ENCODE results near the gene NDUFA8. TPM values are rescaled to one million over a fixed set of nuclear protein-coding genes. Genes with fewer than 3 reads are reported as not detected.

Gene NDUFA8
- total RNA-seq, 3 donors from 2014 or later = 66.9 to 85.0 (median 69.1) TPM

DNA sequence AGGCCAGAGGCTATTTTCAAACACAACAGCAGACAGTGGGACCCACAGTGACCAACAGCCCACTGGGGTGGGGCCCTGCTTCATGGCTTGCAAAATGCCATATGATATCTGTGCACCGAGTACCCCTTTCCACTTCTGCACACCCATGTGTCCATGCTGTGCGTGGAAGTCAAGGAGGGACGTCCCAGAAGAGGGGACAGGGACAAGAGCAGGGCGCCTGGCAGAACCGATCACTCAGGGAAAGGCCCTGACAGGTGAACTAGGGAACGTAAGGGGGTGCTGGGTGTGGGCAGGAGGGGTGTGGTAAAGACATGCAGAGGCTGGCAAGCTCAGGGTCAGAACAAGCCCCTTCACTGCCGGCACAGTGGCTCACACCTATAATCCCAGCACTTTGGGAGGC lies 58.8 kb downstream of the NDUFA8 start:
- Histone ChIP-seq H3K9me3 (peaks cover 4% of the 10 kb centered on the region), H3K36me3 (ENCODE audit: low read depth) (no peaks in the 10 kb centered on the region), H3K4me1 (ENCODE audit: low read depth) (peaks cover 4% of the 10 kb centered on the region), H3K4me3 (no peak overlapping the region)
- intact Hi-C loops (cut with DNase I, micrococcal nuclease) = loop anchor here in 1 of 2 donors (2.0 kb wide), 1 partner anchor 22 kb away; no protein-coding TSS in a partner anchor
- TF ChIP-seq, protein P1, sequence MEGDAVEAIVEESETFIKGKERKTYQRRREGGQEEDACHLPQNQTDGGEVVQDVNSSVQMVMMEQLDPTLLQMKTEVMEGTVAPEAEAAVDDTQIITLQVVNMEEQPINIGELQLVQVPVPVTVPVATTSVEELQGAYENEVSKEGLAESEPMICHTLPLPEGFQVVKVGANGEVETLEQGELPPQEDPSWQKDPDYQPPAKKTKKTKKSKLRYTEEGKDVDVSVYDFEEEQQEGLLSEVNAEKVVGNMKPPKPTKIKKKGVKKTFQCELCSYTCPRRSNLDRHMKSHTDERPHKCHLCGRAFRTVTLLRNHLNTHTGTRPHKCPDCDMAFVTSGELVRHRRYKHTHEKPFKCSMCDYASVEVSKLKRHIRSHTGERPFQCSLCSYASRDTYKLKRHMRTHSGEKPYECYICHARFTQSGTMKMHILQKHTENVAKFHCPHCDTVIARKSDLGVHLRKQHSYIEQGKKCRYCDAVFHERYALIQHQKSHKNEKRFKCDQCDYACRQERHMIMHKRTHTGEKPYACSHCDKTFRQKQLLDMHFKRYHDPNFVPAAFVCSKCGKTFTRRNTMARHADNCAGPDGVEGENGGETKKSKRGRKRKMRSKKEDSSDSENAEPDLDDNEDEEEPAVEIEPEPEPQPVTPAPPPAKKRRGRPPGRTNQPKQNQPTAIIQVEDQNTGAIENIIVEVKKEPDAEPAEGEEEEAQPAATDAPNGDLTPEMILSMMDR (IDR thresholded peaks at IDR 0.05) = no peak
- no peak for DNase-seq
- no peak for ATAC-seq

DNA sequence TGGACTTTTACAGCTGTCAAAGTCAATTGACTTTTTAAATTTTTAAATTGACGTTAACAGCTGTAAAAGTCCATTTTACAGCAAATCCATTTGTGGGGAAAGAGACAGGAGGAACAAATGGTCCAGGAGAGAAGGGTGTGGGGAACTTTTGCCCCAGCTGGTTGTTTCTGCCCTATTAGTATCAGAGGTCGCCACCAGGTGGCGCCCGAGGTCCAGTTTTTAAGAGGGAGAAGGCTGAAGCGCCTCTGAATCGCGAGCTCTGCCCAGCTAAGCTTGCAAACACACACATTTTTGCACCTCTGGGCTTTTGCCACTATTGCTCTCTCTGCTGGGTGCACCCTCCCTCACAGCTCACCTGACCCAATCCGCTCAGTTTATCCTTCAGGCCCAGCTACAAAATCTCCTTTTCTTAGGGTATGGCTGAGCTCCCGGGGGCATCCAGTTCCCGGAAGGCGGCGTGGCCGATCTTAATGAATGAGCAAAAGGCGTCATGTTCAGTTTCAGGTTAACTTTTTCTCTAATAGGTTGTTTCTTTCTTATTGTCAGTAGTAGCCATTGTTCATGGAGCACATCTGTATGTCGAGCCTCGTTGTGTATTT lies 60.2 kb downstream of the NDUFA8 start:
- Histone ChIP-seq H3K4me3 (no peak overlapping the region), H3K36me3 (ENCODE audit: low read depth) (no peaks in the 10 kb centered on the region), H3K4me1 (ENCODE audit: low read depth) (peaks cover 4% of the 10 kb centered on the region), H3K9me3 (peaks cover 4% of the 10 kb centered on the region)
- intact Hi-C loops (cut with DNase I, micrococcal nuclease) = loop anchor here in 1 of 2 donors (10.0 kb wide), 1 partner anchor 255 kb away; no protein-coding TSS in a partner anchor
- TF ChIP-seq, protein P1 (IDR thresholded peaks at IDR 0.05) = peak; percentile 75
- DNase-seq (peak; percentile 82 to 96 (median 88)), ATAC-seq (peak; percentile 94)

DNA sequence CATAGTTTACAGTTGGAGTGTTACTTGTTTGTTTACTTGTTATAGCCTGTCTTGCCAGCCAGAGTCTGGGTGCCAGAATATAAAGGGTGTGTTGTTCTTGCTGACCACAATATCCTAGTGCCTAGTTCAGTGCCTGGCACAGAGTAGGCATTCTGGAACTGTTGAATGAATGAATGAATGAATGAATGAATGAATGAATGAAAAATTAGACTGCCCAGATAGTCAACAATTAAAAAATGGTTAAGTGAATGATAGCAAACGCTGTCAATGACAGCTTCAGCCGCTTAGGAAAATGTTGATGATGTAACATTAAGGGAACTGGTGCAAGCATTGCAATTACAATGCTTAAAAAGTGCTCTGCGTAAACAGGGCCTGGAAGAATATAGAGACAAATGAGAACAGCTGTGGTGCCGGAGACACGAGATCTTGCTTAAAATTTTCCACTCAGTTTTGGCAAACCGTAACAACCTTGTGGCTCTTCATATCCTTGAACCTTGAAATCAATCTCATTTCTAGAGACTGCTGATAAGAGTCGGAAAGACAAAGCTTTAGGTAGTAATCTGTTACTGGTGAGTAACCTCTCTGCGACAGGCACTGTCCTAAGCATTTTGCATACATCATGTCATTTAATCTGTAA lies 61.8 kb downstream of the NDUFA8 start:
- Histone ChIP-seq H3K4me1 (ENCODE audit: low read depth) (peaks cover 4% of the 10 kb centered on the region), H3K4me3 (no peak overlapping the region), H3K9me3 (no peaks in the 10 kb centered on the region), H3K36me3 (ENCODE audit: low read depth) (no peaks in the 10 kb centered on the region)
- ATAC-seq = no peak
- DNase-seq = no peak
- intact Hi-C loops (cut with DNase I, micrococcal nuclease) = loop anchor here in 1 of 2 donors (10.0 kb wide), 1 partner anchor 257 kb away; no protein-coding TSS in a partner anchor
- TF ChIP-seq, protein P1 (IDR thresholded peaks at IDR 0.05) = no peak

DNA sequence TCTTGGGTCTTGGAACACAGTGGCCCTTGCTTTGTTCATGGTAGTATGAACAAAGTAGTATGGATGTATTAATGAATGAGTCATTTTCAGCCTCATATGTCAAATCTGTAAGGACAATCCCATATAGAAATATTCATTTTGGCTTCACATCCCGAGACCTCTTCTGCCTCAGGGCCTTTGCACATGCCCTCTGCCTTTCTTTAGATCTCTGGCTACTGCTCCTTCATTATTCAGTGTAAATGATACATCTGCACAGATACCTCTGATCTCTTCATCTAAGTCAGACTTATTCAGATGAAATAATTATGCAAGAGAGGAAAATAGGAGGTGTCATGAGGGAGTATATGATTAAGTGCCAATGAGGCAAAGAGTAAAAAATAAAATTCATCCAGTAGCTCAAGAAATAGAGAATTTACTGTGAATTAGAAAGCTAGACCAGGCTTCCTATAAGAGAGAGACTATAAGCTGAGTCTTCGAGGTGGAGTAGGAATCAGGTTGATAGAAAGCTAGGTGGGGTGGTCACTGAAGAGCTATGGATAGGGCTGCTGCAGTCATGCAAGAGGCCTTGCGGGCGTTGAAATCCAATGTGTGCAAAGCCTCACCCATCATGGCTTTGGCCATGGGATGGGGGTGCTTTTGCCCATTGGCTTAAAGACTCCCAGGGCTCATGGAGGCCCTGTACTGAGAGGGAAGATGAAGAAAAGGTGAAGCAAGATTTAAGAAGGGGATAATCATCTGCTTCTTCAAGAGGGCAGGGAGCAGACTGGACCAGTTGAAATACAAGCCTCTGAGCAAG lies 62.8 kb downstream of the NDUFA8 start:
- no peak for DNase-seq
- H3K4me1 ChIP-seq (ENCODE audit: low read depth) = peaks cover 9% of the 10 kb centered on the region
- TF ChIP-seq, protein P1 (IDR thresholded peaks at IDR 0.05) = no peak
- ATAC-seq = no peak
- no peaks in the 10 kb centered on the region for H3K36me3 ChIP-seq (ENCODE audit: low read depth)
- intact Hi-C loops (cut with DNase I, micrococcal nuclease) = loop anchor here in 1 of 2 donors (10.0 kb wide), 1 partner anchor 258 kb away; no protein-coding TSS in a partner anchor
- H3K9me3 ChIP-seq = no peaks in the 10 kb centered on the region
- H3K4me3 ChIP-seq = no peak overlapping the region

DNA sequence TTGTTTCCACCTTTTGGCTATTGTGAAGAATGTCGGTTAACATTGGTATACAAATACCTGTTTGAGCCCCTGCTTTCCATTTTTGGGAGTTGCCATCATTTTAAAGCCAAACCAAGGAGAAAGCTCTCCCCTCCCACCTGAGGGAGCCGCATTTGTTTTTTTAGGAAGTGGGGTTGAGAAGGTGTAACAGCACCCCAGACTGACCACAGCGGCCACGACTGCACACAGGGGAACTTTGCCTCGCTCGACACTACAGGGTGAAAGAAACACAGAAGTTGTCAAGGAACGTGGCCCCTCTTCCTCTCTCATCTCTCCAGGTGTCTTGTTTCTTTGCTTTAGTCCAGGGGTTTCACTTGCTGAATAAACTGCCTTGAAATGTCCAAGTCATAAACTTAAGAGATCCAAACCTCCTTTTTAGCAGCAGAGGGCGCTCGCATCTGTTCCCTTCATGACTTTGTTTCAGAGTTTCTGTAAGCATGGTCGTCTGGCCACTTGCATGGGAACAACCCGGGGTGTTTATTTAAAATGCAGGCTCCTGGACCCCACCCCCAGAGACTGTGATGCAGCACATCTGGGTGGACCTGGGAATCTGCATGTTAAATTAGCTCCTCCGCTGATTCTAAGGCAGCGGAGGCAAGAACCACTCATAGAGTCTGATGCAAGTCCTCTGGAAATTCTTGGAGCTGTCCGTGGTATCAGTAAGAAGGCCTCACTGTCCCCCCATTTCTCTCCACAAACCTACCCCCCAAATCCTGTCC lies 64.4 kb downstream of the NDUFA8 start:
- no peaks in the 10 kb centered on the region for H3K9me3 ChIP-seq
- peaks cover 13% of the 10 kb centered on the region for H3K4me1 ChIP-seq (ENCODE audit: low read depth)
- intact Hi-C loops (cut with DNase I, micrococcal nuclease) = loop anchor here in 1 of 2 donors (10.0 kb wide), 1 partner anchor 260 kb away; no protein-coding TSS in a partner anchor
- ATAC-seq = no peak
- peak in 2 of 3 donors; percentile 35 to 79 for DNase-seq
- TF ChIP-seq, protein P1 (IDR thresholded peaks at IDR 0.05) = peak; percentile 40
- no peak overlapping the region for H3K4me3 ChIP-seq
- no peaks in the 10 kb centered on the region for H3K36me3 ChIP-seq (ENCODE audit: low read depth)
